ENCODE data around the gene ZDHHC17.
A peak's percentile ranks its signal among the peaks of the same experiment; 100 is the strongest.
"Not testable (repeated sequence)": the region's sequence is repeated elsewhere in the genome, so short reads cannot be mapped to it uniquely, and the experiment has no call there.

ZDHHC17 gene

DNA sequence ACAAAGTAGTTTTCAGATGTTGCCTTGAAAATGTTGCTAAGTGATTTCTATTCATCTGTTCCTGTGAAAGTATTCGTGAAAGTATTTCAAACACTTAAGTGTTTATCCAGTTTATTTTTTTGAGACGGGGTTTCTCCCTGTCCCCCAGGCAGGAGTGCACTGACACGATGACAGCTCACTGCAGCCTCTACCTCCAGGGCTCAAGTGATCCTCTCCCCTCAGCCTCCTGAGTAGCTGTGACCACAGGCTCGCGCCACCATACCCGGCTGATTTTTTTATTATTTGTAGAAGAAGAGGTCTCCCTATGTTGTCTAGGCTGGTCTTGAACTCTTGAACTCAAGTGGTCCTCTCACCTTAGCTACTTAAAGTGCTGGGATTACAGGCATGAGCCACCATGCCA is 1.7 kb downstream of the ZDHHC17 start:
- no peak for DNase-seq
- intact Hi-C loops (cut with DNase I): loop anchor here (10.0 kb wide), 1 partner anchor 201 kb away; no protein-coding TSS in a partner anchor

DNA sequence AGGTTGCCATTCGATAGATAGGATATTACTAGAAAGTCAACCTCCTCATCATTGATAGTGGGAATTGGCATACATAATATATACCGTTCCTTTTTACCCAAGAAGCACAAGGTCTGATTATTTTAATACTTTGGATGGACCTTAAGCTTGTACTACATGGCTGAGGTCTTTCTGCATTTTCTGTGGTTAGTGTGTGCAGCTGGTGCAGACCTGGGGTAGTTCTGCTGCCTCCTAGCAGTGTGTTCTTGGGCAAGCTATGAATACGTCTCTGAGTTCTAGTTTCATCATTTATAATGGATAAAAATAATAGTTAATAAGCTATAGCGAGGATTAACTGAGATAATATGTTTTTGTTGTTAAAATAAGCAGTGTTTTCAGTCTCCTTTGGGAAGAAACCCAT is 2.2 kb downstream of the ZDHHC17 start:
- no peak for DNase-seq
- intact Hi-C loops (cut with DNase I): loop anchor here (10.0 kb wide), 1 partner anchor 201 kb away; no protein-coding TSS in a partner anchor

DNA sequence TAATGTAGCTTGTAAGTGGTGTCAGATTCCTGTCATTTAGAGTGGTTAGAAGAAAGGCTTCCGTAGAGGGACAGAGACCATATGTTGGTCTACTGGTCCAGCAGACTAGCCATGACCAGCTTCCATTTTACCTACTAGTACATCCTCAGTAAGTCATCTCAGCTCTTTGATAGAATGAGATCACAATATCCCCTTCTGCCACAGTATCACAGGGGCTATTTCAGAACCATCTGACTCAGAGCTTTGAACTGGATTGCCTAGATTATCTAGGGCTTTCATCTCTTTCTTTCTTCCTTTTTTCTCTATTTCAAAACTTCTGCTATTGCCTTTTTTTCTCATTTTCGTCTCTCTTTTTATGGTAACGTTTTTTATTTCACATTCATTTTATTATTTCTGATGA is 4.7 kb downstream of the ZDHHC17 start:
- no peak for DNase-seq
- intact Hi-C loops (cut with DNase I): loop anchor here (10.0 kb wide), 1 partner anchor 204 kb away; no protein-coding TSS in a partner anchor

DNA sequence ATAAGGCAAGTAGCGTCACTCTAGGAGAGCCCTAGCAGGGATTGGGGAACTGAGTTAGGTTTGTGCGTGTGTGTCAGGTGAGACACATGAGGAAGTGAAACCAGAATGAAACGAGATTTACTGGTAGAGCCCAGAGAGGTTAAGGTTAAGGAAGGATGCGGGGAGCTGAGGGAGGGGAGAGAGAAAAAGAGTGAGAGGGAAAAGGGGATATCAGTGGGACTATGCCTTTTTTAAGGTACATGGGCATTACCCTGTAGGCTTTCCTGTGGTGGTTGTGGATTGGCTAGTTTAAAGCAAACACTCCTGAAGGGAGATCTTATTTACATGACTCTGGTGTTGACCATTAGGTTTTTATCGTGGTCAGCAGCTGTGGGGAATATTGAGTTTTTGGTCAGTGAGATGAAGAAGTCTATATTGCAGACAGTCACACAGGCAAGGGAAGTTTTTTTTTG is 13.9 kb downstream of the ZDHHC17 start:
- no peak for DNase-seq
- intact Hi-C loops (cut with DNase I): no loop called here

DNA sequence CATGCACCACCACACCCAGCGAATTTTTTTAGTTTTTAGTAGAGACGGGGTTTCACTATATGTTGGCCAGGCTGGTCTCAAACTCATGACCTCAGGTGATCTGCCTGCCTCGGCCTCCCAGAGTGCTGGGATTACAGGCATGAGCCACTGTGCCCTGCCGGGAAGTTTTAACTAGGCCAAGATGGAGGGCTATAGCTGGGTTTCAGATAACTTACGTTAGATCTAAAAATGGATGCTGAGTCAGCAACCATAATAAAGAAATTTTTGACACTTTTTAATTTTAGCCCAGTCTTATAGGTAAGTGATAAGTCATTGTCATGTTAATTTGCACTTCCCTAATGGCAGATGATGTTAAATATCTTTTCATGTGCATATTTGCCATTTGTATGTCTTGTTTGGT is 14.4 kb downstream of the ZDHHC17 start:
- intact Hi-C loops (cut with DNase I): no loop called here
- DNase-seq: no peak

DNA sequence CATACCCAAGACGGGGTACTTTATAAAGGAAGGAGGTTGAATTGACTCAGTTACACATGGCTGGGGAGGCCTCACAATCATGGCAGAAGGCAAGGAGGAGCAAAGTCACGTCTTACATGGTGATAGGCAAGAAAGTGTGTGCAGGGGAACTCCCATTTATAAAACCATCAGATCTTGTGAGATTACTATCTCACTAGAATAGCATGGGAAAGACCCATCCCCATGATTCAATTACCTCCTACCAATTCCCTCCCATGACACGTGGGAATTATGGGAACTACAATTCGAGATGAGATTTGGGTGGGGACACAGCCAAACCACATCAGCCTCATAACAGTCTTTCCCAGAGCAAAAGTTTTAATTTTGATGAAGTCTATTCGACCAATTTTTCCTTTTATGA is 15.4 kb downstream of the ZDHHC17 start:
- DNase-seq; intact Hi-C loops (cut with DNase I): not testable (repeated sequence)

DNA sequence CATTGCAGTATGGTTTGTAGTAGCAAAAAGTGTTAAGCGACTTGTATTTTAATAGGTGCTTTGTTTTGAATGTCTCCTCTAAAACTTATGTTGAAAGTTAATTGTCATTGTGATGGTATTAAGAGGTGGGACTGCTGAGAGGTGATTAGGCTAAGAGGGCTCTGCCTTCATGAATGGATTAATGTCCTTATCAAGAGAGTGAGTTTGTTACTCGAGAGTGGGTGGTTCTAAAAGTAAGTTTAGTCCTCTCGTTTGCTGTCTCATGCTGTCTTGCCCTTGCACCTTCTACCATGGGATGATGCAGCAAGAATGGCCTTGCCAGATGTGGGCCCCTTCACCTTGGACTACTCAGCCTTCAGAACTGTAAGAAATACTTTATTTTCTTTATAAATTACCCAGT is 17.4 kb downstream of the ZDHHC17 start:
- no peak for DNase-seq
- intact Hi-C loops (cut with DNase I): no loop called here

DNA sequence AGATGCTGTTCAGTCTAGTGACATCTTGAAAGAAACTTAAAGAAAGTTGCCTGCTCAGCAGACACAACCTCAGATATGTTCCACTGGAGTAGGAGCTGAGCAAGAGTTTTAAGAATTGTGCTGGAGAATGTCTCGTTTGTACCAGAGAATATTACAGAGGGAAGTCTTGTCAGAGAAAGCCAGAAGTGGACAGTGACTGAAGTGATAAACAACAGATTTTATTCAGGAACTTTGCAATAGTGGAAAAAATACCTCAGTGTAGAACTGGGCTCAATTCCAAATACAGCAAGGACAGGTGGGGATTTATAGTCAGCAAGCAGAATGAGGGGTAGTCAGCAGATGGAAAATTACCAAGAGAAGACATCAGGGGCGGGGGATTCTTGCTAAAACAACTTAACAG is 18.6 kb downstream of the ZDHHC17 start:
- DNase-seq: no peak
- intact Hi-C loops (cut with DNase I): no loop called here

DNA sequence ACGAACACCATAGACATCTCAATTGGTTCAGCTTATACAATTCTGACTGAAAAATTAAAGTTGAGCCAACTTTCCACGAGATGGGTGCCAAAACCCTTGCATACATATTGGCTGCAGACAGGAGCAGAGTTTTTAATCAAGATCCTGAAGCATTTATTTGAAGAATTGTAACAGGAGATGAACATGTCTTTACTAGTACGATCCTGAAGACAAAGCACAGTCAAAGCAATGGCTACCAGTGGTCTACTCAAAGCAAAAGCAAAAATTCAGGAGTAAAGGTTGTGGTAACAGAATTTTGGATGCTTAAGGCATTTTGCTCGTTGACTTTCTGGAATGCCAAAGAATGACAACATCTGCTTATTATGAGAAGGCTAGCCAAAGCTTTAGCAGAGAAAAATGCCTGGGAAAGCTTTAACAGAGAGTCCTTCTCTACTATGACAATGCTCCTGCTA is 20.7 kb downstream of the ZDHHC17 start:
- intact Hi-C loops (cut with DNase I): no loop called here

DNA sequence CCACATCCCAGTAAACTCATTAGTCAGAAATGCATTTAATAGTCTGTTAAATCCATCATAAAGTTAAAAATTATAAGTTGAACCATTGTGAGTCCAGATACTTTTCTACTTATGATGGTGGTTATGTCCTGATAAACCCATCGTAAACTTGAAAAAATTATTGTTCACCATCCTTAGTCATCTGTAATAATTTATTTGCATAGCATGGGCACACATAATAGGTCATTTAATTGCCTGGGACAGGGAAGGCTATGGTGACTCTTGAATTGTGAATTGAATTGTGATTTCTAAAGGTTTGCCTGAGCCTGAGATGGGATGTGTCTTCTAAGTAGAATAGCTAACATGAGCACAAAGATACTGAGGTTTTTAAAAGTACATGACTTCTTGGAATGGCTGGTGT is 21.5 kb downstream of the ZDHHC17 start:
- intact Hi-C loops (cut with DNase I): no loop called here
- DNase-seq: no peak

More for the DNA sequence above, 20.7 kb downstream of the ZDHHC17 start:
- no peak for DNase-seq

DNA sequence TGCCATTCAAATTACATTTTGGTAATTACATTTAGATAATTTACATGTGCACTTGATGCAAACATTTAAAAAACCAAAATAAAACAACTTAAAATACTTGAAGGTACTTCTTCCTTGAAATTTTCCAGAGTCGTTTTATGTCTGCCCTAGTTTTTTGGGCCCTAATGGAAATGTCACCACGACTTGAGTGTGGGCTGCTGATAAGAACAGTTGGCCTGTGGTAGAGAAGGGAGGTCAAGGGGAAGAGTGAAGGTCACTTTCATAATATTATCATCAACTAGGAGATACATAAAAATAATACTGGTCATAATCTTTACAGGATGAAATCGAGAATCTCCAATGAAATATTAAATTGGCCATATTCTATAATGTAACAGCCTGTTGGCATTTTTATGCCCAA is 23.1 kb downstream of the ZDHHC17 start:
- DNase-seq: no peak
- intact Hi-C loops (cut with DNase I): no loop called here

DNA sequence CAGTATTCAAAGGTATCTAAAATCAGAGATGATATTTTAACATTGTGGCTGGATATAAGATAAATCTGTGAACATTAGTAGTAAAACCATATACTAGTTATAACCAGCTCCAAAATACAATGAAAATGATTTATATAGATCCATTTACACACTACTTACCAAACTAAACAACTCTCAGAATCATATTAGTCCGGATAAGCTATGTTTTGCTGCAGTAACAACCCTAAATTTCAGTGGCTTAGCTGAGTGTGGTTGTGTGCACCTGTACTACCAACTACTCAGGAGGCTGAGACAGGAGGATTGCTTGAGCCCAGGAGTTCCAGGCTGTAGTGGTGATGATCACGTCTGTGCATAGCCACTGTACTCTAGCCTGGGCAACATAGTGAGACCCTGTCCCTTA is 23.8 kb downstream of the ZDHHC17 start:
- intact Hi-C loops (cut with DNase I): no loop called here
- no peak for DNase-seq

DNA sequence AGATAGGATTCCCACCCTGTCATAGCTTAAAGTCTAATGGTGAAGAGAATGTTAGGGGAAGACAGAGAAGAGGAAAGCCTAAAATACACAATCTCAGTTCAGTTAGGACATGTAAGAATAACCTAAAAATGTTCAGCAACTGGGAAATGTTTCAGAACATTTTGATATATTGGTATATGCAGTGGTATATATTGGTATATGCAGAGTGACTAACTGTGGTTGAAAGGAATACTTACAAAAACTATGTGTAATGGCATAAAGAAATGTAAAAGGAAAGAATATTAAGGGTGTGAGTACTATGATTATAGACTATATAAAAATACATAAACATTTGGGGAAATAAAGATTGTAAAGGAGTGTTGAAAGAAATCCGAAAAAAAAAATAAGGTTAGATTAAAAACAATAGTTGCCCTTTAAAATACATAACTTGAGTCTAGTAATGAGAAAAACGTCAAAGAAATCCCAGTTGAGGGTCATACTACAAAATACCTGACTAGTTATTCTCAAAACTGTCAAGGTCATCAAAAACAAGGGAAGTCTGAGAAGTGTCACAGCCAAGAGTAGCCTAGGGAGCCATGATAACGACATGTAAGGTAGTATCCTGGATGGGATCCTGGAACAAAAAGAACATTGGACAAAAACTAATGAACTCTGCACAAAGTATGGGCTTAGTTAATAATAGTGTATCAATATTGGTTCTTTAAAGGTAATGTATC is 25.6 kb downstream of the ZDHHC17 start:
- intact Hi-C loops (cut with DNase I): no loop called here
- no peak for DNase-seq

DNA sequence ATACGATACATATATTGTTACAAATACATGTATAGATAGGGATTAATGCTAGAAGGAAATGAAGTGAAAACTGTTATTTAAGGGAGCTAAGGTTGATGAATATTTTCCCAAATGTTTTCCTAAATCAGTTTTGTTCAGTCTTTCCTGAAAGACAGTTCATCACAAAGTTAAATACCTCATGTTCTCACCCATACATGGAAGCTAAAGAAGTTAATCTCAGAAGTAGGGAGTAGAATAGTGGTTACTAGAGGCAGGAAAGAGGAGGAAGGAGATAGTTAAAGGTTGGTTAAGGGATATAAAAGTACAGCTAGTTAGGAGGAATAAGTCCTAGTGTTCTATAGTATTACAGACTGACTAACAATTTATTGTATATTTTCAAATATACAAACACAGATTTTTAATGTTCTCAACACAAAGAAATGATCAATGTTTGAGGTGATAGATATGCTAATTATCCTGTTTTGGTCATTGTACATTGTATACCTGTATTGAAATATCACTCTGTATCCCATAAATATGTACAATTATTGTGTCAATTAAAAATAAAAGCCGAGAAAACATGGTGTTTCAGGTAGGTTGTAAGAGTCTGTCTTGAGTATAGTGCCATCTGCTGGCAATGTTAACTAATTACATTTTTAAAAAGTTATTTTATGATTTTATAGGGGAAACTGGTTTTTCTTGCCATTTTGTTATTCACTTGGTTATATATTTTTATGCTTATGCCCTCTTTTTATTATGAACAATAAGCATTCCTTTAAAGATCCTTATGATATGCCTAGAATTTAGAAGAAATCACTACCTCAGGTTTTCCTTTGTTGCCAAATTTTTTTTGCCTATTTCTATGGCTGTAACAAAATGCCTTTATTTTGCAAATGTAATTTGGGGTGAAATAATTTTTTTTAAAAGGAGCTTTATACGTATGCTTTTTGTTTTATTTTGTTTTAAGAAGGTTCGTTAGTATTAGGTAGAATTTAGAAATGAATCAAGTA is 26.9 kb downstream of the ZDHHC17 start:
- intact Hi-C loops (cut with DNase I): loop anchor here (1.0 kb wide), 1 partner anchor 170 kb away; no protein-coding TSS in a partner anchor
- no peak for DNase-seq

DNA sequence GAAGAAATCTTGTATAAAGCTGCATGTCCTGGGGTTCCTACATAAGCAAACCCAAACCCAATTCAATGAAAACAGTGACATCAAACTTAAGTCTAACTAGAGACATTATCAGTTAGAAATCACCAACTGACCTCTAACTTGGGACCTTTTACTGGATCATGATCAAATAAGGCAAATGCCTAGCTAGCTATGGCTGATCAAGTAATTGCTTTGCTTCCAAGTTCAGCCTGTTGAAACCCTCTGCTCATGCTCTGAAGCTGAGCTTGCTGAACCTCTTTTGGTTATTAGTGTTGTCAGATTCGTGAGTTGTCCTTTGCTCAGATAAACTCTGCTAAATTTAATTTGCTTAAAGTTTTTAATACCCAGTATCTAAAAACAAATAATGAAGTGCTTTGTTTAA is 28.9 kb downstream of the ZDHHC17 start:
- DNase-seq: no peak
- intact Hi-C loops (cut with DNase I): no loop called here

DNA sequence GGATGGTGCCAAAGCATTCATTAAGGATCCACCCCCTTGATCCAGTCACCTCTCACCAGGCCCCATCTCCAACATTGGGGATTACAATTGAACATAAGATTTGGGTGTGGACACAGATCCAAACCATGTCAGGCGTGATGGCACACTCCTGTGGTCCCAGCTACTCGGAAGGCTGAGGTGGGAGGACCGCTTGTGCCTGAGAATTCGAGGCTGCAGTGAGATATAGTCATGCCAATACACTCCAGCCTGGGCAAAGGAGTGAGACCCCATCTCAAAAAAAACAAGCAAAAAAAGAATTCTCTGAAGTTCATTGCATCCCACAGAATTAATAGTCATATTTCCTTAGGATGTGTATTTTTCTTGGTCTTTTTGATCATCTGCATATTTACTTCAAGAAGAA is 34.9 kb downstream of the ZDHHC17 start:
- DNase-seq: no peak
- intact Hi-C loops (cut with DNase I): no loop called here

DNA sequence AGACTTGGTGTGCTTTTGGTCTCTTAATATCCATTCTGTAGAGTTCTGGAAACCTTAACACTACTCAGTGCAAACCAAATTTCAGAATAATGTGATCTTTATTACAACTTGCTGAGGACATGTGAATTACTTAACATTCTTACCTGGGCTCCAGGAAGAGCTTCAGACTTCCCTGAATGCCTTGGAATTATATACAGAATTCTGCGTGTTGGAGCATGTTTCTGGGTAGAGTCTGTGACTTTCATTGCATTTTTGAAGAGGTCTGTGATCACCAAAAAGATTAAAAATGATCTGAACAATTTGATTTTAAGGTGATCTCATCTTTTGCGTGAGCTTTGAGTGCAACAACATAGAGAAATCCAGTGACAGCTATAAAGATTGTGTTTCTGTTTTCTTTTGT is 35.4 kb downstream of the ZDHHC17 start:
- no peak for DNase-seq
- intact Hi-C loops (cut with DNase I): no loop called here

DNA sequence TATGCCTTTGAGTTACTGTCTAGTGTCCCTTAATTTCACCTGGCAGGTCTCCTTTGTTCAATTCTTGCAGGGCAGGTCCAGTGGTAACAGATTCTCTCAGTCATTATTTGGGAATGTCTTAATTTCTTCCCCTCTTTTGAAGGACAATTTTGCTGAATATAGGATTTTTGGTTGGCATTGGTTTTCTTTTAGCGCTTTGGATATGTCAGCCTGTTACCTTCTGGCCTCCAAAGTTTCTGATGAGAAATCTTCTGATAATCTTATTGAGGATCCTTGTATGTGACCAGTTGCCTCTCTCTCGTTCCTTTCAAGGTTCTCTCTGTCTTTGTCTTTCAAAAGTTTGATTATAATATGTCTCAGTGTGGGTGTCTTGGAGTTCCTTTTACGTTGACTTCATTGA is 38.1 kb downstream of the ZDHHC17 start:
- no peak for DNase-seq
- intact Hi-C loops (cut with DNase I): no loop called here

DNA sequence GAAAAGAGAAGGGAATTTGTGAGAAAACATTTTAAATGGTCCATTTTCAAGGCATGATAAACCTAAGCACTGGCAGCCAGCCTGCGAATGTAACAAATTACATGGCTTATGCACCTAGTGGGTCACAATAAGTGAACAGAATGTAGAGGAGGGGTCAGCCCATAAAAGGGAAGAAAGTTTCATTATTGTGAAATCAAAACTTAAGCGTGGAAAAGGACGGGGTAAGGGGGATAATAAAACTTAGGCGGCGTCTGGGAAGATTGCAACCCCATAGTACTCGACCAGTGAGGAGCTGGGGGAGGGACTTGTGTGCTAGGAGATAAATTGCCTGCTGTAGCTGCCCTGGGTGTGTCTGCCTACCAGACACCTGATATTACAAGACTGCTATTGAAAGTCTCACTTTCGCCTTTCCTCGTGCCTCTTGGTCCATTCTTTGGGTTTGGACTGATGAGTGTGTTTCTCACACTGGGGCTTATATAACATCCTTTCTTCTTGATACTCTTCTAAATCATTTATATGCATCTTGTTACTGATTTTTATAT is 40.6 kb downstream of the ZDHHC17 start:
- no peak for DNase-seq
- intact Hi-C loops (cut with DNase I): no loop called here

DNA sequence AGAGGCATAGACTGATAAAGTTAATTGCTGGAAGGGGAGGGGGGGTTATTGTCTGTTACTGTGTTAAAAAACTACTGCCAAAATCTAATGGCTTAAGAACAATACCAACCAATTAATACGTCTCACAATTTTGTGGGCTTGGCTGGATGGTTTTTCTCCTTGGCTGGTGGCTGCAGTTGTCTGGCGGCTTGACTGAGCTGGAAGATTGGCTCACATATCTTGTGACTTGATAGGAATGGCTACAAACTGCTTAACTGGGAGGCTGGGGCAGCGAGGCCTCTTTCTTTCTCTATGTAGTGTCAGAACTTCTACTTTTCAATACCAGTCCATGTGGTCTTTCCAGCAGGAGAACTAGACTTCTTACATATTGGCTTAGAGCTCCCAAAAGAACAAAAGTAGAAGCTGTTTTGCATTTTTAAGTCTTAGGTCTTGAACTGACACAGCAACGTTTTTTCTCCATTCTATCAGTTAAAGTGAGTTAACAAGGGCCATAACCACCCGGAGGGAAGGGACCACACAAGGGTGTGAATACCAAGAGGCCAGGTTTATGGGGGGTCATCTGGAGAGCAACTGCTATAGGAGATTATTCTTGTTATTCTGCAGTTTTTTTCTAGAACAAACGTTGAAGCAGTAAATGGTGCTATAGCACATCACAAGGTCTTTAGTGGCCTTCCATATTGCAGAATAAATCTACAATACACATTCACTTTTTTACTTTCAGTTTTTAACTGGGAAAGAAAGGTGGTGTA is 46.9 kb downstream of the ZDHHC17 start:
- intact Hi-C loops (cut with DNase I): no loop called here
- peak in 1 of 10 donors; percentile 70 for DNase-seq
